EH (cell line): ENCODE results near the gene CHCHD6.

ENCODE experiments used
- DNase-seq: peaks from one replicate; pipeline ENCODE4 v3.0.0-alpha.2; 2015; ENCODE audit warnings: low read depth

The CHCHD6 gene

DNA sequence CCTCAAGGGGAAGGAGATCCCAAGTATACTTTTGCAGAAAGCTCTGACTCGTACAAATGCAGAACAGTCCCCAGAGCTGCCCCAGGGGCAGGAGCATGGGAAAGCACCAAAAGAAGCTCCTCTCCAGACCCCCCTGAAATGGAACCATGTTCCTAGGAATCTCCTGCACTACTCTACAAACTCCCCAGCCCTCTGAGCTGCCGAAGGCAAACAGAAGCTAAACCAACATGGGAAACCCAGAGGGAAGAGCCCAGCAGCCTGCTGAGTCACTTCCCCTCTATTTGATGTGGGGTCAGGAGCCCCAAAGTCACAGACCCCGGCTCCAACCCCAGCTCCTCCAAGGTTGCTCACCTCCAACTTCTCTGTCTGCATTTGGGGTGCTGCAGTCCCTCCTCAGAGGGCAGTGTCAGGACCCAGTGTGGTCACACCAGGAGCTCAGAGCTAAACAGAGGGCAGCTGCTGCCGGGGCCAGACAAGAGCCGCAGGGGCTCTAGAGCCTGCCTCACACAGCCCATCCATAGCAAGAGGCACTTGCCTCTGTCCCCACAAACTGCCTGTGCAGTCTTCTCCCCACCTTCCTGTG is 275.1 kb downstream of the CHCHD6 start:
- DNase-seq, result peak; percentile 18

DNA sequence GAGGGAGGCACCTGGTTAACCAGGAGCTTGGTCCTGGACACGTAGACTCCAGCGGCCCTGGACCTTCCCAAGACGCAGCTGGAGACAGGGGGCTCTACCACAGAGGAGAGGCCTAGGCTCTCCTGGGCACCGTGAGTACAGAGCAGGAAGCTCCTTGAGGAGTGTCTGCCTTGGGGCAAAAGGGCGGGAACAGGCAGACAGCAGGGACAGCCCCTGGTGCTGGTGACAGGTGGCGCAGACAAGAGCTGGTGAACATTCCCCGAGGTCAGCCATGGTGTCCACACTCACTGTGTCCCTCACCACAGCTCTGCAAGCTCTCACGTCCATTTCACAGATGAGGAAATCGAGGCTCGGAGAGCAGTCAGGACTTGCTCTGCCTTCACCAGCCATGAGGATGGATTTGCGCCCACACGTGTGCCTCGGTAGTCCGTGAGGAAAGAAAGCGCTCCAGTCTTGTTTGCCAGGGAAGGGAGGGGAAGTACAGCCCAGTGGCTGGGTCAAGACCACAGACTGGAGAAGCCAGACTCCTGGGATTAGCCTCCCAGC is 276.3 kb downstream of the CHCHD6 start:
- DNase-seq, result no peak

DNA sequence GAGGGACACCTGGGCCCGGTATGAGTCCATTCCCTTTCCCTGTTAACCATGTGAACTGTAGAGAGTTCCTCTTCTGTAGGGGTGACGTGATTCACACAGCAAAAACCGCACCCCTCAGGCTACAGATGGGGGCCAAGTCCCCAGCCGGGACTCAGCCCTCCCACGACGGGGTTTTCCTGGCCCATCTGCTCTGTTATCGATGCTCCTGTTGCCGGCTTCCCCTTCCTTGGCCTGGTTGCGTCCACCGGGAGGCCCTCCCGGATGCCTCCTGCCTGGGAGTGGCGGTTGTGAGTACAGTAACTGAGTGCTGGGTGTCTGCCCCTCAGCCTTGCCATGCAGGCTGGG is 278.1 kb downstream of the CHCHD6 start:
- peak; percentile 48 for DNase-seq

DNA sequence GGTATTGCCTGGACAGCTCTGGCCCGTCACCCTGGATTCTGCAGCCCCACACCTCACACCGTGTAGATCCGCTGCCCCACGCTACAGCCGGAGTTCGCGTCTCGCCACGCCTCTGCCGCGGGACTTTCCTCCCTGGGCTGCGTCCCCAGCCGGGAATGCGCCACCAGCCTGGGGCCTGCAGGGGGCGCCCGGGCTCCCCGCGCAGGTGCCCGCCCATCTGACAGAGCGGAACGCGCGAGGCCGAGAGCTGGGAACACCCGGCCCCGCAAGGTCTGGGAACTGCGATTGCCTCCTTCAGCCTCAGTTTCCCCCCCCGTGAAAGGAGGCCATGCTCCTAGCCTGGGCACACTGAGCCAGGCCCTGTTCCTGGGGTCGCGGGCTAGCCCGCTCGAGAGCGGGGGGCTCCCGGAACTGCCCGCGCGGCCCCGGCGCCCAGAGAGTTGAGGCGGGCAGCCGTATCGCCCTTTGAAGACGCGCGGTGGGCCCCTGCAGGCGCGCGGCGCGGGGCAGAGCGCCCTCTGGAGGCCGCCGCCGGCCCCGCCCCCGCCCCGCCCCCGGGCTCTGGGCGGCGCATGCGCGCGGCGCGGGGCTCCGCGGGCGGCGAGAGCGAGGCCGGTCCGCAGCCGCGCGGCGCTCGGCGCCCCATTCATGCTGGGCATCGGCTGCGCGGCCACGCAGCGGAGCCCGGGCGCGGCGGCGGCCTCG is 278.6 kb downstream of the CHCHD6 start, which contains the start of gene PLXNA1:
TSS of gene PLXNA1 (plus strand) at position 645 of the 705 bp plus-strand sequence. CDS start 5,479 bp downstream, outside the sequence.
- DNase-seq, result peak; percentile 81

DNA sequence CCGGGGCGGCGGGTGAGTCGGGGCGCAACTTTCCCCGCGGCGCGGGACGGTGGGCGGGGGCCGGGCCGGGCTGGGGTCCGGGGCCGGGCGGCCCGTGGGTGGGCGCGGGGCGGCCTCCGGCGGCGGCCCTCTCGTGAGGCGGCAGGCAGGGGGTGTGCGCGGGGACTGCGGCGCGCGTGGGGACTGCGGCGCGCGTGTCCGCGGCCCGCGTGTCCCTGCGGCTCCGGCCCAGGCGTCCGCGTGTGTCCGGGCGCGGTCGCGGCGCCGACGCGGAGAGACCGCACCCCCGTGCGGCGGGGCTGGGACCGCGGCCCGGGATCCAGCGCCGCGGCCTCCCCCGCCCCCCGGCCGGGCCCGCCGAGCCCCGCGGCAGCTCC is 279.2 kb downstream of the CHCHD6 start:
- peak; percentile 21 for DNase-seq

DNA sequence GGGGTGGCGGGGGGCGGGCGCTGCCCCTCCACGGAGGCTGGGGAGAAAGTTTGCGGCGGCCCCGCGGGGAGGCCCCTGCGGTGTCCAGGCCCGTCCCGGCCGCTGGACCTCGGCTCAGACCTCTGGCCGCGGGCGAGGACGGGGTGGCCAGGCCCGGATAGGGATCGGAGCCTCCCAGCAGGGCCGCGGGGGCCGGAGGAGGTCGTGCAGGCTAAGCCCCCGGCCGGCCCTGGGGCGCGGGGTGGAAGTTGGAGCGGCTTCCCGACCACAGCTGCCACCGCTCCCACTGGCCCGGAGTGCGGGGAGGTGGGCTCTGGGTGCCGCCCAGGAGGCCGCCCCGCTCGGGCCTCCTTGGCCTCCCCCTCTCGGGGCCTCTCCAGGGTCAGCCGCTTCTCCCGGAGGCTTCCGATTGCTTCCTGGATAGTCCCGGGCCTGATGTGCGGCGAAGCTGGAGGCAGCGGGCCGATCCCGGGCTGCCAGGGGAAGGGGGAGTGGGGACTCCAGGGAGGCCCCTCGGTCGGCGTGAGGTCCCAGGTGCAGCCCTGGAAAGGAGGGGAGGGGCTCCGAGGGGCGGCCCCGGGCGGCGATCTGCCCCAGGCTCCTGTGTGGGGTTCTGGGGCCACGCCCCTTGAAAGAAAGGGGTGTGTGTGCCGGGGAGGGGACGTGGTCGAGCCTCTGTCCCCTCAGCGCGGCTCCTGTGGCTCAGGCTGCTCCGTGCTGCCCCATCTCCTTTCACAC is 279.8 kb downstream of the CHCHD6 start:
- peak; percentile 45 for DNase-seq

DNA sequence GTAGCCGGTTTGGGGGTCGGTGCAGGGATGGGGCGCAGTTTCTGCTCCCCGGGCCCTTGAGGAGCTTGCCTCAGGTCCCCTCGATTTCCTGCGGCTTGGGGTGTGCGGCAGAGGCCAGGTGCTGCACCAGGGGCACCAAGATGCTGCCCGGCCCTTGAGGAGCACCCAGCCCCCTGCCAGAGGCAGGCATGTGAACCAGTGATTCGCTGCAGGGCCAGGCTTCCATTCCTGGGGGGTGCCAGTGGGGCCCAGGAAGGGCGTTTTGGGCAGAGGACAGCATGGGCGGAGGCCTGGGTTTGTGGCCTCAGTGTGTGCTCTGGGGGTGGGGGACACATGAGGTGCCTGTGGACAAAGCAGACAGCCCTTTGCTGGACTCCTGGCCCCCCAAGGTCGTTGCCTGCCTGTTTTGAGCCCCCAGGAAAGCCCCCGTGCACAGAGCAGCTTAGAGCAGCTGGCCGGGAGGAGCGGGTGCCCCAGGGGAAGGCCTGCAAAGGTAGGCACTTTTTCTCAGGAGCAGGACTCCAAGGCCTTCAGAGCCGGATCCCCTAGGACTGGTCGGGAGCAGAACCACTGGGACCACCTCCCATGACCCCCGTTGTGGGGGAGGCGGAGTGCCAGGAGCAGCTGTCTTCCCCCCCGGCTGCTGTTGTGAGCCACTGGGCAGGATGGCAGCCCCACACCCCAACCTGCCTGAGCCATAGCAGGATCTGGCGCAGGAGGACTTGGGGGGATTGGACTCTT is 280.5 kb downstream of the CHCHD6 start:
- DNase-seq, result no peak

DNA sequence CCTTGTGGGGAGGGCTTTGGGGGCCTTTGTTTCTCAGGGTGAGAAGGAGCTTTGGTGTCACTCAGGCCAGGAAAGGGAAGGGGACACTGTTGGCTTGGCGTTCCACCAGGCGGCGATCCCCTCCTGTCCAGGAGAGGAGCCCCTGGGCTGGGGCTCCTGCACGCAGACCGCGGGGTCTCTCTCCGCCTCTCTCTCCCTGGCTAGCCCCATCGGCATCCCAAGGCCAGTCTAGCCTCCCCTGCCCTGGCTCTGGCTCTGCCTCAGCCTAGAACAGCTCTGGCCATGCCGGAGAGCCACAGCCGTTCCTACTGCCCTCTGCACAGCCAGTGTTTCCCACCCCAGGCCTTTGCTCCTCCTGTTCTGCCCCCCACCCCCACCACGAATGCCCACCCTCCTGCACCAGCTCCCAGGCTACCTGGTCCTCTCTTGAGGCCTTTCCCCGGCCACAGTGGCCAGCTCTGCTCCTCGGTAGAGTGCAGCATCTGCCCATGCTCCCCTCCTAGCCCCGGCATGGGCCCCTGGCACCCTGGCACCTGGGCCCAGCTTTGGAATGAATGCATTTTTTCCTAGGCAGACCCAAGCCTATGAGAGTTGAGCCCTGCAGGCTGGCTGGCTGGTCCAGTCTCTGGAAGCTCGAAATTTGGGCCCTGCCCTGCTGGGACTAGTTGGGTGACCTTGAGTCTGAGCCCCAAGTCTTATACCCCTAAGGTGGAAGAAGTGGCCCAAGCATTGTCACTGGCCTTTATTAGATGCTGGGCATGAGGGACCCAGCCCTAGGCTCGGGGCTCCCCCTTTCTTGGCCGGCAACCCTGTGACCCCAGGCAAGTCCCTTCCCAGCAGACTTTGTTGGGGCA is 281.3 kb downstream of the CHCHD6 start:
- no peak for DNase-seq

DNA sequence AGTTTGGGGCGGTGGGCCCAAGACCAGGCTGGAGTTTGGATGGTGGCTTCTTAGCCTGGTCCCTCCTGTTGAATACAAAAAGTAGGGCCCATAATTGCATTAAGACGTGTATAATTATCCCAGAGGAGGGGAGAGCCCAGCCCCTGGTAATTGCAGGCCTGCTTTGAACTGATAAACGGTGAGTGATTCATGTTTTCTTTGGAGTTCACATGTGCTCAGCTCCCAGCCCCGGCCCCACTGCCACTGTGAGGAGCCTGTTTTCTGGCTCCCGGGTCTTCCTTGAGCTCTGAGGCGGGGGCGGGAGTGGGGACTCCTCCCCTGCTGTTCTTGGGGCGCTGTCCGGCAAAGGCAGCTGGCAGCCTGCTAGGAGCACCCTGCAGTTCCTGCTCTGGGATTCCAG is 282.0 kb downstream of the CHCHD6 start:
- peak; percentile 30 for DNase-seq

DNA sequence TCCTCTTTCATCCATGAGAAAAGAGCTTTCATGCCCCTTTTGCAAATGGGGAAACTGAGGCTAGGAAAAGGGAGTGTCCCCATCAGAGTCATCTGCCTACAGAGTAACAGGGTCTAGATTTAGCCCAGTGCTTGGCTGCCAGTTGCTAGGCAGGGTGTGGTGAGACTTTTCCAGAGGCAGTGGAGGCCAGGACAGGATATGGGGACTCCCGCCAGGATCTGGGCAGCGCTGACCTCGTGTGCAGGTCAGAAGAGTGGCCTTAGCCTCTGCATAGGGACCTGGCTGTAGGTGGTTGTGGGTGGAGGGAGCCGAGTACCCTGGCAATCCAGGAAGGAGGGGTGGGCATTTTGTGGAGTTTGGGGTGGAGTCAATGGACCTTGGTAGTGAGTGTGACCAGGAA is 283.1 kb downstream of the CHCHD6 start:
- DNase-seq, result no peak

DNA sequence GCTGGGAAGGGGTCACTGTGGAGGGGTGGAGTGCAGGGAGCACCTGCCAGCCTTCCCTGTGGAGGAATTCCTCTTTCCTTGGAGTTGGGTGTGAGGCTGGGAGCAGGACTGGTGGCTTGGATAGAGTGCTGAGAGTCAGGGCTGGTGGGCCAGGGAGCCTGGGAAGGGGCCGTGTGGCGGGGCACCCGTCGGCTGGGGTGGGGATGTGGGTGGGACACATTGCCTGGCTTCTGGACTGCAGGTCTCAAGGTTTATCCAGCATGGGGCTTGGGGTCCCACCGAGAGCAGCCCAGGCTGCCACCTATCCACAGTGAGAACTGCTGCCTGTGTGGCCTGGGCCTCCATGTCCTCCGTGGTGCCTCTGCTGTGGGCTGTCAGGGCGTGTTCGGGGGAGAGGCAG is 283.6 kb downstream of the CHCHD6 start:
- DNase-seq, result no peak

DNA sequence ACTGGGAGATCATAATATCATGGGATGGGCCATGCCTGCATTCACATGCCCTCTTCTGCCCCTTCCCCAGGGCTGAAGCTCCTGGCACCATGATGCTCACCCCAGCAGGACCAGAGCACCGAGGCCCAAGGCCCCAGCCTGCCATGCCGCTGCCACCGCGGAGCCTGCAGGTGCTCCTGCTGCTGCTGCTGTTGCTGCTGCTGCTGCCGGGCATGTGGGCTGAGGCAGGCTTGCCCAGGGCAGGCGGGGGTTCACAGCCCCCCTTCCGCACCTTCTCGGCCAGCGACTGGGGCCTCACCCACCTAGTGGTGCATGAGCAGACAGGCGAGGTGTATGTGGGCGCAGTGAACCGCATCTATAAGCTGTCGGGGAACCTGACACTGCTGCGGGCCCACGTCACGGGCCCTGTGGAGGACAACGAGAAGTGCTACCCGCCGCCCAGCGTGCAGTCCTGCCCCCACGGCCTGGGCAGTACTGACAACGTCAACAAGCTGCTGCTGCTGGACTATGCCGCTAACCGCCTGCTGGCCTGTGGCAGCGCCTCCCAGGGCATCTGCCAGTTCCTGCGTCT is 284.5 kb downstream of the CHCHD6 start:
- no peak for DNase-seq

DNA sequence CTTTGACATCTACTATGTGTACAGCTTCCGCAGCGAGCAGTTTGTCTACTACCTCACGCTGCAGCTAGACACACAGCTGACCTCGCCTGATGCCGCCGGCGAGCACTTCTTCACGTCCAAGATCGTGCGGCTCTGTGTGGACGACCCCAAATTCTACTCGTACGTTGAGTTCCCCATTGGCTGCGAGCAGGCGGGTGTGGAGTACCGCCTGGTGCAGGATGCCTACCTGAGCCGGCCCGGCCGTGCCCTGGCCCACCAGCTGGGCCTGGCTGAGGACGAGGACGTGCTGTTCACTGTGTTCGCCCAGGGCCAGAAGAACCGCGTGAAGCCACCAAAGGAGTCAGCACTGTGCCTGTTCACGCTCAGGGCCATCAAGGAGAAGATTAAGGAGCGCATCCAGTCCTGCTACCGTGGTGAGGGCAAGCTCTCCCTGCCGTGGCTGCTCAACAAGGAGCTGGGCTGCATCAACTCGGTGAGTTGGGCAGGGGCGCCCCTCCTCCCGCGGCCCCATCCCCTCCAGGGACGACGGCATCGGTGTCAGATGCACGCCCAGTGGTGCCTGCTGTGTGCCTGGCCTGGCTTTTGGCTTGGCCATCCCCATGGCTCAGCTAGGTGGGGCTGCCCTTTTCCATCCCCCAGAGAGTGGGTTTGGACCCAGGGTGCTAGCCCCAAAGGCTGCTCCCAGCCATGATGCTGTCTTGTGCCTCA is 285.4 kb downstream of the CHCHD6 start:
- no peak for DNase-seq

DNA sequence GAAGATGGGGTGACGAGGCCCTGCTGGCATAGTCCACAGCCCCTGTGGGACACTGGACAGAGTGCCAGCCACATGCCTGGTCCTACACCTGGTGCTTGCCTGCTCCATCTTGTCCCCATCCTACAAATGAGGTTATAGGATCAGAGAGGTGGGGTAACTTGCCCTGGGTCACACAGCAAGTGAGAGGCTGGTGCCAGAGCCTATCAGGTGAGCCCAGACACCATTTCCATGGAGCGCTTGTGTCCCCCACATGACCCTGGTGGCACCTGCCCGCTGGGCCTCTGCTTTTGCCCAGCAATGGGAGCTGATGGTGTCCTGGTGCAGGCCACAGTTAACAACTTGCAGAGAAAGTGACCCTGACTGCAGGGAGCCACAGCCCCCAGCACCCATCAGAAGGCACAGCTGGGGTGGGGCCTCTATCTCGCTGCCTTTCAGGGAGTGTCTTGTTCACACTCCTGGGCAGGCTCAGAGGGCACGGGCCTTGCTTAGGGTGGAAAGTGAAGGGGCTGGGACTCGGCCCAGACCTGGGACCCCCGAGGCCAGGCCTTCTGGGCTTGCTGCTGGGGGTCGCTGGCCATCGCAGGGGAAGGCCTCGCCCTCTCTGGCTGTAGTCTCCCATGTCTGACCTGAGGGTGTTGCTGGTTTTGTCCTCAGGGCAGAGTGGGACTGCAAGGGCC is 286.1 kb downstream of the CHCHD6 start:
- DNase-seq, result no peak

DNA sequence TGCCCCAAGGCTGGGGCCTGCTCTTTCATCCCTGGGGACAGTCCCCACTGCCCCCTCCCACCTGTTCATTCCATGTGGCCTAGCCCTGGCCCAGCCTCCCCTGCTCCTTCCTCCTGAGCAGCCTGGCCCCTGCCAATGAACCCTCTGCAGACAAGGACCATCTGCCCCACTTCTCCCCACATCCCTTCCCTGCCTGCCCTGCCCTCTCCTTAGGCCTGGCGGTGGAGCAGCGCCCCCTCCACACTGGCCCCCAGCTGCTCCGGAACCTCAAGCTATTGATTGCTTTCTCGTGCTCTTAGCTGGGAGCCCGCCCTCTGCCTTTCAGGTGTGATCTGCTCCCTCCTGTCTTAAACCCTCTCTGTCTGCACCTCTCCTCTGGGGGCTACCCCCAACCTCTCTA is 286.9 kb downstream of the CHCHD6 start:
- DNase-seq, result no peak

DNA sequence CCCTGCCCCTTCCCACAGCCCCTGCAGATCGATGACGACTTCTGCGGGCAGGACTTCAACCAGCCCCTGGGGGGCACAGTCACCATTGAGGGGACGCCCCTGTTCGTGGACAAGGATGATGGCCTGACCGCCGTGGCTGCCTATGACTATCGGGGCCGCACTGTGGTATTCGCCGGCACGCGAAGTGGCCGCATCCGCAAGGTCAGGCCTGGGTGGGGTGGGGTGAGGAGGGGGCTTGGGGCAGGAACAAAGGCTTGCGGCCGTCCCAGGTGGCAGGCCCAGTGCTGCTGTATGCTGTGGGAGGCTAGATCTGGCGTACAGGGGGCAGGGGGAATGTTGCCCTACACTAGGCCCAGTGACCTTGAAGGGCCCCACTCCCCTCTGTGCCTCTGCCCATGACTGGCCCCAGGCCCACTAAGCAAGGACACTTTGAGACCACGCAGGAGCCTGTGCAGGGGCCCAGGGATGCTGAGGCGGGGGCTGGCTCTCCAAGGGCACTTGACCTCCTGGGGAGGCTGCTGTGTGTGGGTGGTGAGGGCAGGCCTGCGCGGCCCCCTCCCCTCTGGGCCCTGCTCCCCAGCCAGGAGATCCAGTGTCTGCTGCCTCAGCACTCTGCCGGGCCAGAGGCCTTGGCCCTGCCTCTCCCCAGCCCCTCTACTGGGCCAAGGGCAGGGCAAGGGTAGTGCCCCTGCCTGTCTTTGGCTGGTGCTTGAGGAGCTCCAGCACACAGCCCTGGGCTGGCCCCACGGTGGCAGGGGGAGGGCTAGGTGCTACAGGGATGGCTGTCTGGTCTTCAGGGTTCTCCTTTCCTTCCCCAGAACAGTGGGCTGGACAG is 287.5 kb downstream of the CHCHD6 start:
- no peak for DNase-seq

DNA sequence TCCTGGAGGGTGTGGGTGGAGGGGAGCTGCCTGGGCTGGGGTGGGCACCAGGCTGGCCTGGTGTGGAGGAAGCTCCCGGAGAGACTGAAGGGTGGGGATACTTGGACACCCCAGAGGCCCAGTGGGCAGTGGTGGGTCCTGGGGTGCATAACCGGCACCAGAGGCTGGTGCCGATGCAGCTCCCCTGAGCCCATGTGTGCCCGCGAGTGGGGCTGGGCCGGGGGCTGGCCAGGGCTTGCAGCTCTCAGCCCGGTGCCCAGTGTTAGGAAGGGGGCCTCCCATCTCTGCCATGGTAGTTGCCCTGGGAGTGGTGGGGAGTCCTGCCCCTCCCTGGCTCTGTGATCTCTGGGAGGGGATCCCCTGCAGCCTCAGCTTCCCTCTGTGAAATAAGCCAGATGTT is 288.2 kb downstream of the CHCHD6 start:
- DNase-seq, result no peak

DNA sequence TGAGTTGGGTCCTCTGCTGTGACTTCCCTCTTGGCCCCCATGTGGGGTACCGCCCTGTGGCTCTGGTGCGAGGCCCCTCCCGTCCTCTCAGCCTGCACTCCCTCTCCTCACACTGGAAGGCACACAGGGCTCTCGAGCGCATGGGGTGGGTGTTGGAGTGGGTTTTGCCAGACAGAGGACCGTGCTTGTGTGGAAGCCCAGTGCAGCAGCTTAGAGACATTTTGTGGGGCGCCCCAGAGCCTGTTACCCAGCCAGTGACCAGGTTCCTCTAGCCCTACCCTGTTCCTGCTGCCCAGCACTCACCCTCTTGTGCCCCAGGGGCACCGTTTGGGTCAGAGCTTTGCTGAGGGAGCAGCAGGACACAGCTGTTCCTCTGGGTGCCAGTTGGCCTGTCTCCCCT is 288.7 kb downstream of the CHCHD6 start:
- no peak for DNase-seq

DNA sequence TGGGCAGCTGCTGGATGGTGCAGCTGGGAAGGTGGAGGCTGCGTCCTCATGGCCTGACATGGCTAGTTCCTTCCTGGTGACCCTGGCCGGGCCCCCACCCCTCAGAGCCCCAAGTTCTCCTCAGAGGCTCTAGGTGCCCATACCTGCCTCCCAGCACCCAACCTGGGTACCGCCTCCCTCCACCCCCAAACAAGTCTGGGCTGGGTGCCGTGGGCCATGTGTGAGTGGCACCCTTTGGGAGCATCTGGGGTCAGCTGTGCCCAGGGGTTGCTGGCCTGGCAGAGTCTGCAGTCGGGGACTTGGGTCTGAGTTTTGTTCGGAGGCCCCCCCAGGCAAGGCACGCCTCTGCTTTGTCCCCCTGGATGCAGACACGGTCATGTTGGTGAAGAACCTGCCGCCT is 289.4 kb downstream of the CHCHD6 start:
- no peak for DNase-seq
